ENCODE results near the gene CEACAM21.

CEACAM21 gene

DNA sequence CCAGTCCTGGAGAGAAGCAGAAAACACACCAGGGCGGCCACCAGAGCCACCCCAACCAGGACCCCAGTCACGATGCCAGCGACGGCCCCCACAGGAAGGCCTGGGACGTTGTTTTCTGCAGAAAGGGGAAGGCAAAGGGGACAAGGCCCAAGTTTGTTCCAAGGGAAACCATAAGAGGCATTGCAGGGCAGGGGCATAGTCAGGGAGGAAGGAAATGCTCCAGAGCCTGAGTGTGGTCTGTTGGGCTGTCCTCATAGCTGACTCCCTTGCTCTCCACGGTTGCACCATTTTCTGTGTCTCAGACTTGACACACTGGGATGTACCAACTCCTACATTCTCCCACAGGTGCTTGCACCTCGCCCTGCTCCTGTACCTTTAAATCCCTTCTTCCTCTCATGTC, 45.7 kb downstream of the CEACAM21 start:
- no peak for DNase-seq

DNA sequence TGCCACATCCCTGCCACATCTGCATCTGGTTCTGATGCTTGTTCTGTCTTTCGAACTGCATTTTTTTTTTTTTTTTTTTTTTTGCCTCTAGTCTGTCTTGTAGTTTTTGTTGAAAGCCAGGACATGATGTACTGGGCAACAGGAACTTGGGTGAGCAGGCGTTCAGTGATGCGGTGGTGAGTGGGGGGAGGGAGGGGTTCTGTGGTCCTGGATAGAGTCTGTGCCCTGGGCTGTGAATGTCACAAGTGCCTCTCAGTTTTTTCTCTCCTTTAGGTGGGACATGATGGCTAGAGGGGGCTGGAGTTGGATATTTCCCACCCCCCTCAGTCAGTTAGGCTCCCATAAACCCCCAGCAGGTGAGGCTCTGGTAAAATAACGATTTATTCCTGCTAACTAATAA, 47.4 kb downstream of the CEACAM21 start:
- DNase-seq = no peak

DNA sequence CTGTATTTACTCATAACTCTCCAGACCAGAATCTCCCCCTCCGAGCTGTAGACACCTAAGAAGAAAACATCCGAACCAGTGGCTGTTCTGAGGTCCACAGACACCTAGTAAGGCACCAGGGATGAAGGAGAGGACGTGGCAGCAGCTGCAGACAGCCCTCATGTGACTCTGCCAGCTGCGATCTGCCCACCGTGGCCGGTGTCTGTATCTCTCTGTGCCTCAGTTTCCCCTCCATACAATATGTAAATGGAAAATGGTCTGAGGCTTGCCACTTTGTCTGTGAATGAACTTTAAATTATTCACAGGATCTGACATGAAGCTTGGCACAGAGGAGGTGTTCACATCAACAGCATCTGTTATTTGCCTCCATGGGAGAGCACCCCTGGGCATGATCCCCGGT, 48.5 kb downstream of the CEACAM21 start:
- DNase-seq = no peak

DNA sequence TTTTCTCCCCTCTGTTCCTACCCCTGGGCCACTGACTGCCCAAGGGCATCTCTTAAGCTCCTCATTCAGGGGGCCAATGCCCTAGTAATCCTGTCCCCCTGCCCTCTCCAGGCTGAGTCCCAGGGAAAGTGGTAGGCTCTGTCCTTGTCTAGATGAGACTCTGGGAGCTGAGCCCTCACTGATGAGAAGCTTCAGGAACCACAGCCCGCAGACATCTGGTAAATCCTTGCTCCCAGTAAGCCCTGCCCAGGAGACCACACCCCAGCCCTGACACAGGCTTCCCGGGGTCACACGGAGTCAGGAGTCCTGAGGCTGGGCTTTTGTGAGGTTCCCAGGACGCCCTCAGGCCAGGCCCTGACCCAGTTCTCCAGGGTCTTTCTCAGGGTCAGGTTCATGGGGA, 49.0 kb downstream of the CEACAM21 start:
- DNase-seq = no peak

DNA sequence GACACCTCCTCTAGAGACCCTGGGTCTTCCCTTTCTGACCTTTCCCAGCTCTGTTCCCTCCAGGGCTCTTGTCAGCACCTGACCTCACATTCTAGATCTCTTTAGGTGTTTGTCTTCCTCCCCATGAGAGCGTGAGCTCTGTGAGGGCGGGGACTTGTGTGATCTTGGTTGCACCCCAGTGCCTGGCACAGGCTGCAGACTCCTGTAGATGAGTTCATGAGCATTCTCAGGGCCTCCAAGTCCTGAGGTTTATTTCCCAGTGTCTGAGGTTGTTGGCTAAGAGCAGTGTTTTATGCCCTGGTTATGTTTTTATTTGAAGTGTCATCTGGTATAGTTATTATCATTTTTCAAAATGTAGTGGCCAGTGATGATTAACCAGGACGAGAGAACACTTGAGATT, 50.3 kb downstream of the CEACAM21 start:
- no peak for DNase-seq

DNA sequence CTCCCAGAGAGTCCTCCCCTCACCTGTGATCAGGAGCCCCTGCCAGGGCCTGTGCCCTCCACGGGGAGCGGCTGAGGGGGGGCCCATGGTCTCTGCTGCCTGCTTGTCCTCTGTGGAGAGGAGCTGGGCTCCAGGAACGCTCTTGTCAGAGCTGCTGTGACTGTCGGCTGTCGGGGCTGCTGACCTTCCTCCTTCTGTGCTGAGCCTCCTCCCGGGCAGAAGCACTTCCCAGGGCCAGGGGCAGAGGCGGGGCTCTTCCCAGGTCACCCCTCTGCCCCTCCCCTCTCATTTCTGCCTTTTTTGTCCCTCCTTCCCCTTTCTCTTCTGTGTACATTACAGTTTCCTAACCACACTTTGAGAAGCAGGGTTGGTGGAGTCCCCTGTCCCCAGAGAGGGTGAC, 50.9 kb downstream of the CEACAM21 start, which contains the start of gene CEACAM4:
TSS of gene CEACAM4 (minus strand) at position 198 of the 400 bp plus-strand sequence. CDS start at position 87, 111 bp downstream.
- no peak for DNase-seq

DNA sequence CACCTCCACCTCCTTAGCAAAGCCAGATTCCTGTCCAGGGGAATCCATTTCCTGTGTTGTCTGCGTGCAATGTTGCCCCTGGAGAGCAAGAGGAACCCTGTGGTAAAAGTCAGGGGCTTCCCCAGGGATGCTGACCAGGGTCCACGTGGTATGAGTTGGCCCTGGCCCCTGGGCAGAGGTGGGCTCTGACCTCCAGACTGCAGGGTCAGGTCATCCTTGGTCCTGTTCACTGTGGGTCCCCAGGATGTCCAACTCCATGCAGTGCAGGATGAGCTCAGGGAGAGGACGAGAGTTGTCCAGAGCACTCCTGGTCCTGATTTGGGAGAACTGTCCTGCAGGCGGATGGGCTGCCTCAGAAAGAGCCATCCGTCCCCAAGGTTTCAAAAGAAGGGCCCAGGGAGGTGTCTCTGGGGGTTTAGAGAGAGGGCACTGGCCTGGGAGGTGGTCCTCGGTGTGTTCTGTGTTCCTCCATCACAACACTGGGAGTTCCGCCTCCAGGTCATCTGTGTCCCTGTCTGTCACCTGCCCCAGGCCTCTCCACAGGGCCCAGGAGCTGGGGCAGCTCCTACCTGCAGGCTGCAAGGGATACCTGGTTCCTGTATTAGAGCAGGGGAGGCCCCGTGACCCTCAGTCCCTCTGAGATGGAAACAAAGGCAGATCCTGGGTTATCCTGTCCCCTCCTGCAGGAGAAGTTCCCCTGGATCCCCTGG, 52.2 kb downstream of the CEACAM21 start:
- no peak for DNase-seq

Measured in activated gamma-delta T cell (primary cell).